Breast epithelium (tissue), 4 donors: Measurements from ENCODE around the gene TRAPPC2B. TPM values are rescaled to one million over a fixed set of nuclear protein-coding genes. Genes with fewer than 3 reads are reported as not detected.

Source experiments
- DNase-seq, 2 donors: peaks; one replicate each; pipeline ENCODE4 v3.0.0-alpha.2; 2019; ENCODE audit warnings: low spot score in 2 of 2
- H3K27ac ChIP-seq, 2 donors: fragments of 200-600 bp; sonication (generic) in 1 of 2; one replicate each; pipeline ENCODE4 v1.5.1; 2016 to 2019; ENCODE audit warnings: mild to moderate bottlenecking in 1 of 2
- H3K27me3 ChIP-seq, 2 donors: fragments of 200-600 bp; sonication (generic) in 1 of 2; one replicate each; pipeline versions ENCODE4 v1.5.1 to v1.6.0; 2017 to 2019; ENCODE audit warnings: control low read depth in 1 of 2, mild to moderate bottlenecking in 1 of 2
- H3K36me3 ChIP-seq: fragments of 200-600 bp; one replicate; pipeline ENCODE4 v1.5.1; 2019
- H3K4me1 ChIP-seq, 2 donors: fragments of 200-600 bp; sonication (generic); one replicate each; pipeline ENCODE4 v1.5.1; 2016 to 2019; ENCODE audit warnings: control low read depth in 1 of 2
- H3K4me3 ChIP-seq, 3 donors: fragments of 200-600 bp; sonication (generic); 1 replicate in 2 of 3; 2 replicates in 1 of 3; pipeline ENCODE4 v1.5.1; 2016 to 2019; ENCODE audit warnings: mild to moderate bottlenecking in 3 of 3, moderate library complexity in 2 of 3
- H3K9me3 ChIP-seq, 2 donors: fragments of 200-600 bp; sonication (generic) in 1 of 2; one replicate each; pipeline ENCODE4 v1.5.1; 2016 to 2019; ENCODE audit warnings: control low read depth in 1 of 2
- CTCF ChIP-seq, 3 donors: fragments of 450-650 bp; IDR thresholded peaks; one replicate each; pipeline ENCODE4 v1.5.1; 2016 to 2017; ENCODE audit warnings: antibody characterized with exemption in 3 of 3, mild to moderate bottlenecking in 3 of 3, moderate library complexity in 3 of 3
- POLR2A ChIP-seq: fragments of 450-650 bp; IDR thresholded peaks from one replicate; pipeline ENCODE4 v1.6.1; 2016; ENCODE audit warnings: antibody characterized with exemption, mild to moderate bottlenecking, moderate library complexity
- POLR2AphosphoS5 ChIP-seq, 3 donors: sonication (generic); formaldehyde crosslinking; IDR thresholded peaks; one replicate each; pipeline ENCODE4 v1.6.1; 2017; ENCODE audit warnings: antibody characterized with exemption in 3 of 3
- intact Hi-C: fragments of 100-400 bp; cut with DNase I; formaldehyde crosslinking; loops from one replicate; pipeline ENCODE4 v1.15.1; 2023; ENCODE audit warnings: low total_unique reads
- total RNA-seq, 3 donors: library from RNA; depleted of rRNA; stranded (reverse); fragments of >200 nt; gene quantifications; one replicate each; pipeline ENCODE4 v1.1.0, GENCODE V29; 2016

TRAPPC2B gene
- total RNA-seq, 3 donors from 2014 or later: 16.7 to 23.2 (median 20.2) TPM

GRCh38 chr19:57351867-57352266 lies 11.5 kb upstream of the TRAPPC2B start:
- intact Hi-C loops: no loop called here
- H3K27me3 ChIP-seq: no peaks in the 10 kb centered on the region
- peak overlapping the region in 1 of 2 donors; percentile 77 for H3K27ac ChIP-seq
- peaks cover 0 to 7% of the 10 kb centered on the region in 2 donors for H3K4me1 ChIP-seq
- H3K36me3 ChIP-seq: peaks cover 25% of the 10 kb centered on the region
- peak overlapping the region; percentile 65 to 86 (median 84) for H3K4me3 ChIP-seq
- TF ChIP-seq POLR2A (no peak), CTCF (IDR thresholded peaks at IDR 0.05) (no peak), POLR2AphosphoS5 (IDR thresholded peaks at IDR 0.05) (no peak)
- peaks cover 40 to 41% of the 10 kb centered on the region in 2 donors for H3K9me3 ChIP-seq
- DNase-seq: no peak

GRCh38 chr19:57355916-57356315 lies 7.4 kb upstream of the TRAPPC2B start:
- intact Hi-C loops: no loop called here
- no peaks in the 10 kb centered on the region for H3K27me3 ChIP-seq
- DNase-seq: no peak
- H3K4me1 ChIP-seq: peaks cover 0 to 7% of the 10 kb centered on the region in 2 donors
- H3K9me3 ChIP-seq: peaks cover 68 to 74% of the 10 kb centered on the region in 2 donors
- peak overlapping the region in 1 of 3 donors; percentile 17 for H3K4me3 ChIP-seq
- peaks cover 25% of the 10 kb centered on the region for H3K36me3 ChIP-seq
- no peak overlapping the region for H3K27ac ChIP-seq
- TF ChIP-seq POLR2A (no peak), CTCF (IDR thresholded peaks at IDR 0.05) (no peak), POLR2AphosphoS5 (IDR thresholded peaks at IDR 0.05) (no peak)

GRCh38 chr19:57357406-57357805 lies 5.9 kb upstream of the TRAPPC2B start:
- H3K27me3 ChIP-seq: no peaks in the 10 kb centered on the region
- H3K9me3 ChIP-seq: peaks cover 74% of the 10 kb centered on the region in 2 donors
- DNase-seq: no peak
- TF ChIP-seq CTCF (IDR thresholded peaks at IDR 0.05) (no peak), POLR2AphosphoS5 (IDR thresholded peaks at IDR 0.05) (no peak), POLR2A (no peak)
- intact Hi-C loops: no loop called here
- no peak overlapping the region for H3K4me3 ChIP-seq
- H3K4me1 ChIP-seq: peaks cover 0 to under 1% of the 10 kb centered on the region in 2 donors
- H3K27ac ChIP-seq: no peak overlapping the region
- peaks cover 25% of the 10 kb centered on the region for H3K36me3 ChIP-seq

- Histone ChIP-seq H3K36me3 (peaks cover 23% of the 10 kb centered on the region), H3K4me3 (no peak overlapping the region), H3K27me3 (no peaks in the 10 kb centered on the region), H3K9me3 (peaks cover 60 to 61% of the 10 kb centered on the region in 2 donors), H3K4me1 (no peaks in the 10 kb centered on the region), H3K27ac (no peak overlapping the region)
- no peak for TF ChIP-seq POLR2A
- TF ChIP-seq CTCF (IDR thresholded peaks at IDR 0.05): no peak
- TF ChIP-seq POLR2AphosphoS5 (IDR thresholded peaks at IDR 0.05): no peak
- no peak for DNase-seq
- intact Hi-C loops: no loop called here
Measured at GRCh38 chr19:57359300-57359699, 4.1 kb upstream of the TRAPPC2B start.

- Histone ChIP-seq H3K36me3 (no peaks in the 10 kb centered on the region), H3K4me1 (no peaks in the 10 kb centered on the region), H3K27ac (peak overlapping the region; percentile 94 to 99), H3K9me3 (peaks cover 29 to 38% of the 10 kb centered on the region in 2 donors), H3K27me3 (no peaks in the 10 kb centered on the region), H3K4me3 (peak overlapping the region; percentile 82 to 93 (median 83))
- DNase-seq: no peak
- TF ChIP-seq POLR2A (no peak), POLR2AphosphoS5 (IDR thresholded peaks at IDR 0.05) (no peak), CTCF (IDR thresholded peaks at IDR 0.05) (no peak)
- intact Hi-C loops: no loop called here
Measured at GRCh38 chr19:57362419-57362818, 932 bp upstream of the TRAPPC2B start.
